8988T (cell line): ENCODE data around the gene IL10.

ENCODE experiments used
- DNase-seq: peaks from one replicate; pipeline ENCODE4 v3.0.0; 2011

IL10 gene

GRCh38 chr1:206732992-206733391 lies 39.3 kb downstream of the IL10 start:
- DNase-seq, result no peak

DNA sequence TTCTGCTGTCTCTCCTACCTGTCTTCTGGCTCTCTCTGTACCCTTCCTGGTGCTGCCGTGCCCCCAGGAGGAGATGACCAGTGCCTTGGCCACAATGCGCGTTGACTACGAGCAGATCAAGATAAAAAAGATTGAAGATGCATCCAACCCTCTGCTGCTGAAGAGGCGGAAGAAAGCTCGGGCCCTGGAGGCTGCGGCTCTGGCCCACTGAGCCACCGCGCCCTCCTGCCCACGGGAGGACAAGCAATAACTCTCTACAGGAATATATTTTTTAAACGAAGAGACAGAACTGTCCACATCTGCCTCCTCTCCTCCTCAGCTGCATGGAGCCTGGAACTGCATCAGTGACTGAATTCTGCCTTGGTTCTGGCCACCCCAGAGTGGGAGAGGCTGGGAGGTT lies 39.8 kb downstream of the IL10 start:
- no peak for DNase-seq

GRCh38 chr1:206729507-206729906 lies 42.8 kb downstream of the IL10 start:
- no peak for DNase-seq

DNA sequence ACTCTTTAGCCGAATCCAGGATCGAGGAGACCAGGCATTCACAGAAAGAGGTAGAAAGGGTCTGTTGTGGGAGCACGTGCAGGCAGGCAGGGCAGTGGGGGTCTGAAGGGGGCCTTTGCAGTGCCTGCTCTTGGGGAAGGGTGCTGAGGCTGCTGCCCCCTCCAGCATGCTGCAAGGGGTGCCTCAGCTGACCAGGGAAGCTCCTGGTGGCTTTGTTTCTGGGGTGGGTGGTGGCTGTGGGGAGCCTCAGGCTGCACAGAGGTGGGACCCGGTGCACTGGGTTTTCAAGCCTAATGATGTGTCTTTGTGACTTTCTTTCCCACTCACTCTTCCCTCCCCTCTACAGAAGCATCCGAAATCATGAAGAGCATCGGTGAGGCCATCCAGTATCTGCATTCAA lies 43.2 kb downstream of the IL10 start:
- no peak for DNase-seq

DNA sequence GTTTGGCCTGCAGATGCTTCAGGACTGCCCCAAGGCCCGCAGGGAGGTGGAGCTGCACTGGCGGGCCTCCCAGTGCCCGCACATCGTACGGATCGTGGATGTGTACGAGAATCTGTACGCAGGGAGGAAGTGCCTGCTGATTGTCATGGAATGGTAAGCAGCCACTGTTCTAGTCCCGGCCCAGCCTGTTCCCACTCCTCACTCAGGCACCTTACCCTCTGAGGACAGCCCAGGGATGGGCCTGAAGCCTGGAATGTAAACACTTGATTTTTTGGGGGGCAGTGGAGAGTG lies 43.7 kb downstream of the IL10 start:
- DNase-seq, result no peak

GRCh38 chr1:206727981-206728696 lies 44.2 kb downstream of the IL10 start:
- DNase-seq, result no peak

- no peak for DNase-seq
These were observed 47.0 kb downstream of the IL10 start for GRCh38 chr1:206725109-206725963.

GRCh38 chr1:206723805-206724472 lies 48.4 kb downstream of the IL10 start:
- no peak for DNase-seq

DNA sequence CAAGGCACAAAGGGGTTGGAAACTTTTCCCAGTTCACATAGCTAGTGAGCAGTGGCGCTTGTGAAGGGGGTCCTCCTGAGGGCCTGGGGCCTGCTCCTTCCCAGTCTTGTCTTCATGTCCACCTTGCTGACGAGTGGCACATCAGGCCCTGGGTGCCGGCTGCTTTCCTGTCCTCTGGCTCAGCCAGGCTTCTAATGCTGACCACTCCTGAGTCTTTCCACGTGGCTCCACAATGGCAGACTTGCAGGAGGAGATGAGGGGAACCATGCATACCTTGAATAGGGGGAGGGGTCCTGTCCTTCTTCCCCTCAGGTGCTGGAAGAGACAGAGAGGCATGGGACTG lies 48.9 kb downstream of the IL10 start:
- no peak for DNase-seq

- no peak for DNase-seq
These were observed 49.4 kb downstream of the IL10 start for GRCh38 chr1:206722751-206723461.

DNA sequence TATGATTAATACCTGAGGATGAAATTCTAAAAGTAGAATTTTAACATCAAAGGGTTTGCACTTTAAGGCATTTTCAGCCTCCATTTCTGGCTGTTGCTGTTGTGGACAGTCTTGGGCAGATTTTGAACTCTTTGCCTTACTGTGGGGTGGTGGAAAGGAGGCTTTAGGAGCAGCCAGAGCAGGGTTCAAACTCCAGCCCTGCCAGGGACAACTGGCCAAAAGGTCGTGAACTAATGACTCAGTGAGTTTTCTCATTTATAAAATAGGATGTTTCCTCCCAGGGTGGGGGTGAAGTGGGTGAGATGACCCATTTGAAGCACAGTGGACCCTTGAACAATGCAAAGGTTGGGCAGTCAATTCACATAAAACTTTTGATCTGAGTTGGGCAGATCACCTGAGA lies 50.8 kb downstream of the IL10 start:
- DNase-seq, result no peak

- DNase-seq, result no peak
These were observed 53.0 kb downstream of the IL10 start for GRCh38 chr1:206719169-206719839.

GRCh38 chr1:206717674-206717989 lies 54.7 kb downstream of the IL10 start:
- no peak for DNase-seq
